Amniotic stem cell (primary cell): ENCODE results near the gene ODAD4.
A peak's percentile ranks its signal among the peaks of the same experiment; 100 is the strongest.
"Not testable (repeated sequence)": the region's sequence is repeated elsewhere in the genome, so short reads cannot be mapped to it uniquely, and the experiment has no call there.

ENCODE experiments used
- DNase-seq: peaks from one replicate; lab custom pipeline; 2025; lab: John Stamatoyannopoulos, UW

Gene ODAD4

GRCh38 chr17:41914358-41914766 lies 16.1 kb upstream of the ODAD4 start:
- DNase-seq, result no peak

- no peak for DNase-seq
These were observed 15.4 kb upstream of the ODAD4 start for GRCh38 chr17:41915020-41915419.

- DNase-seq, result no peak
These were observed 14.9 kb upstream of the ODAD4 start for GRCh38 chr17:41915566-41915965.

GRCh38 chr17:41917192-41917591 lies 13.2 kb upstream of the ODAD4 start:
- DNase-seq, result no peak

GRCh38 chr17:41917679-41918313 lies 12.6 kb upstream of the ODAD4 start:
- no peak for DNase-seq

- DNase-seq, result peak; percentile 90
These were observed 11.9 kb upstream of the ODAD4 start, which contains the start of gene ACLY for GRCh38 chr17:41918314-41919164. TSS of gene ACLY (minus strand) at chr17:41918951. CDS start at chr17:41913873, 5,078 bp downstream.

- peak; percentile 66 for DNase-seq
These were observed 11.1 kb upstream of the ODAD4 start for GRCh38 chr17:41919165-41919817.

GRCh38 chr17:41919840-41920579 lies 10.4 kb upstream of the ODAD4 start:
- no peak for DNase-seq

GRCh38 chr17:41920580-41920955 lies 9.8 kb upstream of the ODAD4 start:
- no peak for DNase-seq

GRCh38 chr17:41925991-41926590 lies 4.3 kb upstream of the ODAD4 start:
- no peak for DNase-seq

- DNase-seq, result no peak
These were observed 1.6 kb upstream of the ODAD4 start for GRCh38 chr17:41928693-41929251.

GRCh38 chr17:41930833-41931156 lies 378 bp downstream of the ODAD4 start:
- not testable (repeated sequence) for DNase-seq

- DNase-seq, result not testable (repeated sequence)
These were observed 1.3 kb downstream of the ODAD4 start for GRCh38 chr17:41931715-41932114.

- no peak for DNase-seq
These were observed 2.5 kb downstream of the ODAD4 start for GRCh38 chr17:41932816-41933389.

- DNase-seq, result no peak
These were observed 5.2 kb downstream of the ODAD4 start for GRCh38 chr17:41935641-41936040.

- DNase-seq, result no peak
These were observed 7.8 kb downstream of the ODAD4 start for GRCh38 chr17:41937970-41938954.

- no peak for DNase-seq
These were observed 8.8 kb downstream of the ODAD4 start for GRCh38 chr17:41939044-41939692.

- DNase-seq, result no peak
These were observed 9.3 kb downstream of the ODAD4 start for GRCh38 chr17:41939693-41940090.

- no peak for DNase-seq
These were observed 10.8 kb downstream of the ODAD4 start for GRCh38 chr17:41941168-41941567.
